ENCODE measurements around the gene LRRTM4.

DNA sequence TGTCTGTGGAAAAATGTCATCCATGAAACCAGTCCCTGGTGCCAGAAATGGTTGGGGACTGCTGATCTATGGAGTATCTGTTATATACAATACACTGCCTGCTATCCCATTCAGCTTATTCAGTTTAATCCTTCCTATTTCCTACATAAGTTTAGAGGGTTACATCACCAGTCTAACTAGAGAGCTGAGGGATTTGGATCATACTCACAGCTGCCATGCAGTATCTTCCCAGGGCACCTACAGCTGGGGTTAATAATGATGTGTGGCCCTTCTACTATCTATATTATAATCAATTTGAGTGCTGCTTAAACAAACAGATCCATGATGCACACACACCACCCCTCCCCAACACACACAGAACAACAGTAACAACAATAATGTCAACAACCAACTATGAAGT is 524.0 kb downstream of the LRRTM4 start:
- TF ChIP-seq, protein P1, sequence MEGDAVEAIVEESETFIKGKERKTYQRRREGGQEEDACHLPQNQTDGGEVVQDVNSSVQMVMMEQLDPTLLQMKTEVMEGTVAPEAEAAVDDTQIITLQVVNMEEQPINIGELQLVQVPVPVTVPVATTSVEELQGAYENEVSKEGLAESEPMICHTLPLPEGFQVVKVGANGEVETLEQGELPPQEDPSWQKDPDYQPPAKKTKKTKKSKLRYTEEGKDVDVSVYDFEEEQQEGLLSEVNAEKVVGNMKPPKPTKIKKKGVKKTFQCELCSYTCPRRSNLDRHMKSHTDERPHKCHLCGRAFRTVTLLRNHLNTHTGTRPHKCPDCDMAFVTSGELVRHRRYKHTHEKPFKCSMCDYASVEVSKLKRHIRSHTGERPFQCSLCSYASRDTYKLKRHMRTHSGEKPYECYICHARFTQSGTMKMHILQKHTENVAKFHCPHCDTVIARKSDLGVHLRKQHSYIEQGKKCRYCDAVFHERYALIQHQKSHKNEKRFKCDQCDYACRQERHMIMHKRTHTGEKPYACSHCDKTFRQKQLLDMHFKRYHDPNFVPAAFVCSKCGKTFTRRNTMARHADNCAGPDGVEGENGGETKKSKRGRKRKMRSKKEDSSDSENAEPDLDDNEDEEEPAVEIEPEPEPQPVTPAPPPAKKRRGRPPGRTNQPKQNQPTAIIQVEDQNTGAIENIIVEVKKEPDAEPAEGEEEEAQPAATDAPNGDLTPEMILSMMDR (conservative IDR thresholded peaks at IDR 0.05; ENCODE audit: low read depth in 2 of 2): no peak
- no peak for TF ChIP-seq POLR2AphosphoS5 (IDR thresholded peaks at IDR 0.05; ENCODE audit: low read depth)
- no peak for TF ChIP-seq EZH2phosphoT487 (IDR thresholded peaks at IDR 0.05; ENCODE audit: unreplicated experiment)
- TF ChIP-seq, protein P2, sequence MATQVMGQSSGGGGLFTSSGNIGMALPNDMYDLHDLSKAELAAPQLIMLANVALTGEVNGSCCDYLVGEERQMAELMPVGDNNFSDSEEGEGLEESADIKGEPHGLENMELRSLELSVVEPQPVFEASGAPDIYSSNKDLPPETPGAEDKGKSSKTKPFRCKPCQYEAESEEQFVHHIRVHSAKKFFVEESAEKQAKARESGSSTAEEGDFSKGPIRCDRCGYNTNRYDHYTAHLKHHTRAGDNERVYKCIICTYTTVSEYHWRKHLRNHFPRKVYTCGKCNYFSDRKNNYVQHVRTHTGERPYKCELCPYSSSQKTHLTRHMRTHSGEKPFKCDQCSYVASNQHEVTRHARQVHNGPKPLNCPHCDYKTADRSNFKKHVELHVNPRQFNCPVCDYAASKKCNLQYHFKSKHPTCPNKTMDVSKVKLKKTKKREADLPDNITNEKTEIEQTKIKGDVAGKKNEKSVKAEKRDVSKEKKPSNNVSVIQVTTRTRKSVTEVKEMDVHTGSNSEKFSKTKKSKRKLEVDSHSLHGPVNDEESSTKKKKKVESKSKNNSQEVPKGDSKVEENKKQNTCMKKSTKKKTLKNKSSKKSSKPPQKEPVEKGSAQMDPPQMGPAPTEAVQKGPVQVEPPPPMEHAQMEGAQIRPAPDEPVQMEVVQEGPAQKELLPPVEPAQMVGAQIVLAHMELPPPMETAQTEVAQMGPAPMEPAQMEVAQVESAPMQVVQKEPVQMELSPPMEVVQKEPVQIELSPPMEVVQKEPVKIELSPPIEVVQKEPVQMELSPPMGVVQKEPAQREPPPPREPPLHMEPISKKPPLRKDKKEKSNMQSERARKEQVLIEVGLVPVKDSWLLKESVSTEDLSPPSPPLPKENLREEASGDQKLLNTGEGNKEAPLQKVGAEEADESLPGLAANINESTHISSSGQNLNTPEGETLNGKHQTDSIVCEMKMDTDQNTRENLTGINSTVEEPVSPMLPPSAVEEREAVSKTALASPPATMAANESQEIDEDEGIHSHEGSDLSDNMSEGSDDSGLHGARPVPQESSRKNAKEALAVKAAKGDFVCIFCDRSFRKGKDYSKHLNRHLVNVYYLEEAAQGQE (IDR thresholded peaks at IDR 0.05; ENCODE audit: unreplicated experiment): no peak
- no peak for TF ChIP-seq JUNB (IDR thresholded peaks at IDR 0.05; ENCODE audit: unreplicated experiment)
- TF ChIP-seq EZH2 (IDR thresholded peaks at IDR 0.05; ENCODE audit: low read depth, unreplicated experiment): no peak
- no peak for TF ChIP-seq CREB1 (CRISPR knock-in tag; IDR thresholded peaks at IDR 0.05; ENCODE audit: low read depth)
- no peak for TF ChIP-seq ZNF114 (CRISPR knock-in tag; IDR thresholded peaks at IDR 0.05)
- TF ChIP-seq STAT1 (IDR thresholded peaks at IDR 0.05; ENCODE audit: unreplicated experiment): no peak
- TF ChIP-seq, protein P3, sequence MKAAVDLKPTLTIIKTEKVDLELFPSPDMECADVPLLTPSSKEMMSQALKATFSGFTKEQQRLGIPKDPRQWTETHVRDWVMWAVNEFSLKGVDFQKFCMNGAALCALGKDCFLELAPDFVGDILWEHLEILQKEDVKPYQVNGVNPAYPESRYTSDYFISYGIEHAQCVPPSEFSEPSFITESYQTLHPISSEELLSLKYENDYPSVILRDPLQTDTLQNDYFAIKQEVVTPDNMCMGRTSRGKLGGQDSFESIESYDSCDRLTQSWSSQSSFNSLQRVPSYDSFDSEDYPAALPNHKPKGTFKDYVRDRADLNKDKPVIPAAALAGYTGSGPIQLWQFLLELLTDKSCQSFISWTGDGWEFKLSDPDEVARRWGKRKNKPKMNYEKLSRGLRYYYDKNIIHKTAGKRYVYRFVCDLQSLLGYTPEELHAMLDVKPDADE (IDR thresholded peaks at IDR 0.05): no peak
- TF ChIP-seq NANOG (IDR thresholded peaks at IDR 0.05; ENCODE audit: borderline replicate concordance): no peak
- TF ChIP-seq ZNF331 (CRISPR knock-in tag; IDR thresholded peaks at IDR 0.05; ENCODE audit: low read depth): no peak
